ENCODE data around the gene ADSL. TPM values are rescaled to one million over a fixed set of nuclear protein-coding genes. Genes with fewer than 3 reads are reported as not detected.

Gene ADSL
- total RNA-seq, 3 donors from 2014 or later (not counting 1 experiment from before 2014, with no cell fraction given), result 31.3 to 49.8 (median 41.2) TPM

- no peak for DNase-seq
- Mint-ChIP-seq H3K9me3 (no peaks in the 10 kb centered on the region), H3K4me1 (peaks cover 41 to 45% of the 10 kb centered on the region in 2 donors), H3K27me3 (ENCODE audit: low read depth in 2 of 2) (no peaks in the 10 kb centered on the region), H3K36me3 (peaks cover 8% of the 10 kb centered on the region), H3K4me3 (no peak overlapping the region), H3K27ac (no peak overlapping the region)
- no peak for ATAC-seq
- Histone ChIP-seq H3K36me3 (ENCODE audit: control insufficient read depth, insufficient read depth, low read length) (peaks cover 68% of the 10 kb centered on the region), H3K4me3 (ENCODE audit: low read length) (no peak overlapping the region), H3K27me3 (ENCODE audit: control insufficient read depth, insufficient read depth, low read length) (no peaks in the 10 kb centered on the region), H3K27ac (ENCODE audit: low read length) (no peak overlapping the region), H3K4me1 (ENCODE audit: control insufficient read depth, insufficient read depth, low read length) (peaks cover 53% of the 10 kb centered on the region), H3K9me3 (ENCODE audit: control insufficient read depth, insufficient read depth, low read length) (no peaks in the 10 kb centered on the region)
- no peak for TF ChIP-seq CTCF (IDR thresholded peaks at IDR 0.05)
- intact Hi-C loops (cut with micrococcal nuclease), result no loop called here
- 97% methylated on average over 28 of the region's 28 CpGs for WGBS (ENCODE audit: insufficient coverage)
Observed at GRCh38 chr22:40405178-40406062, 59.1 kb downstream of the ADSL start.

GRCh38 chr22:40406063-40406890 is 60.0 kb downstream of the ADSL start:
- Histone ChIP-seq H3K4me3 (ENCODE audit: low read length) (no peak overlapping the region), H3K27ac (ENCODE audit: low read length) (no peak overlapping the region), H3K9me3 (ENCODE audit: control insufficient read depth, insufficient read depth, low read length) (no peaks in the 10 kb centered on the region), H3K36me3 (ENCODE audit: control insufficient read depth, insufficient read depth, low read length) (peaks cover 77% of the 10 kb centered on the region), H3K27me3 (ENCODE audit: control insufficient read depth, insufficient read depth, low read length) (no peaks in the 10 kb centered on the region), H3K4me1 (ENCODE audit: control insufficient read depth, insufficient read depth, low read length) (peaks cover 44% of the 10 kb centered on the region)
- TF ChIP-seq CTCF (IDR thresholded peaks at IDR 0.05), result no peak
- Mint-ChIP-seq H3K9me3 (no peaks in the 10 kb centered on the region), H3K27me3 (ENCODE audit: low read depth in 2 of 2) (no peaks in the 10 kb centered on the region), H3K27ac (no peak overlapping the region), H3K4me1 (peaks cover 32 to 36% of the 10 kb centered on the region in 2 donors), H3K36me3 (peaks cover 8% of the 10 kb centered on the region), H3K4me3 (no peak overlapping the region)
- intact Hi-C loops (cut with micrococcal nuclease), result no loop called here
- ATAC-seq, result no peak
- no peak for DNase-seq
- 95% methylated on average over 31 of the region's 31 CpGs for WGBS (ENCODE audit: insufficient coverage)

GRCh38 chr22:40407021-40407761 is 60.9 kb downstream of the ADSL start:
- WGBS (ENCODE audit: insufficient coverage), result 94% methylated on average over 37 of the region's 37 CpGs

More at GRCh38 chr22:40407021-40407761, 60.9 kb downstream of the ADSL start:
- no peak for DNase-seq
- ATAC-seq, result no peak
- H3K27me3 ChIP-seq (ENCODE audit: control insufficient read depth, insufficient read depth, low read length), result no peaks in the 10 kb centered on the region
- no peak overlapping the region for H3K4me3 ChIP-seq (ENCODE audit: low read length)
- Mint-ChIP-seq H3K4me1 (peaks cover 23 to 27% of the 10 kb centered on the region in 2 donors), H3K9me3 (no peaks in the 10 kb centered on the region), H3K4me3 (no peak overlapping the region), H3K27me3 (ENCODE audit: low read depth in 2 of 2) (no peaks in the 10 kb centered on the region), H3K36me3 (peaks cover 8% of the 10 kb centered on the region), H3K27ac (no peak overlapping the region)
- peaks cover 35% of the 10 kb centered on the region for H3K4me1 ChIP-seq (ENCODE audit: control insufficient read depth, insufficient read depth, low read length)
- no peak for TF ChIP-seq CTCF (IDR thresholded peaks at IDR 0.05)
- H3K9me3 ChIP-seq (ENCODE audit: control insufficient read depth, insufficient read depth, low read length), result no peaks in the 10 kb centered on the region
- intact Hi-C loops (cut with micrococcal nuclease), result no loop called here
- H3K36me3 ChIP-seq (ENCODE audit: control insufficient read depth, insufficient read depth, low read length), result peaks cover 81% of the 10 kb centered on the region
- H3K27ac ChIP-seq (ENCODE audit: low read length), result no peak overlapping the region
